ENCODE data around the gene TBC1D10A. TPM values are rescaled to one million over a fixed set of nuclear protein-coding genes. Genes with fewer than 3 reads are reported as not detected.

The TBC1D10A gene
- total RNA-seq, 3 donors from 2014 or later, result 29.7 to 41.4 (median 32.2) TPM

DNA sequence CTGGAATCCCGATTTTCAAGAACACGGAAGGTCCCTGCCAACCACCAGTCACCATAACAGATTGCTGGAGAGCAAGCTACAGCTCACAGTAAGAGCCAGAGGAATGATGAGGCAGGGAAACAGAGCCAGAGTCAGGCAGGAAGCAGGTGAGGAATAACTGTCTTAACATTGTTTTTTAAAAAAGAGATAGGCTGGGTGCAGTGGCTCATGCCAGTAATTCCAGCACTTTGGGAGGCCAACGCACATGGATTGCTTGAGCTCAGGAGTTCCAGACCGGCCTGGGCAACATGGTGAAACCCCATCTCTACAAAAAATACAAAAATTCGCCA, 24.0 kb downstream of the TBC1D10A start:
- intact Hi-C loops (cut with DNase I, micrococcal nuclease), result no loop called here
- no peak for DNase-seq
- no peak overlapping the region for H3K4me3 ChIP-seq
- no peak for ATAC-seq
- peaks cover 66% of the 10 kb centered on the region for H3K4me1 ChIP-seq (ENCODE audit: low read depth)
- H3K9me3 ChIP-seq, result no peaks in the 10 kb centered on the region
- TF ChIP-seq, protein P1, sequence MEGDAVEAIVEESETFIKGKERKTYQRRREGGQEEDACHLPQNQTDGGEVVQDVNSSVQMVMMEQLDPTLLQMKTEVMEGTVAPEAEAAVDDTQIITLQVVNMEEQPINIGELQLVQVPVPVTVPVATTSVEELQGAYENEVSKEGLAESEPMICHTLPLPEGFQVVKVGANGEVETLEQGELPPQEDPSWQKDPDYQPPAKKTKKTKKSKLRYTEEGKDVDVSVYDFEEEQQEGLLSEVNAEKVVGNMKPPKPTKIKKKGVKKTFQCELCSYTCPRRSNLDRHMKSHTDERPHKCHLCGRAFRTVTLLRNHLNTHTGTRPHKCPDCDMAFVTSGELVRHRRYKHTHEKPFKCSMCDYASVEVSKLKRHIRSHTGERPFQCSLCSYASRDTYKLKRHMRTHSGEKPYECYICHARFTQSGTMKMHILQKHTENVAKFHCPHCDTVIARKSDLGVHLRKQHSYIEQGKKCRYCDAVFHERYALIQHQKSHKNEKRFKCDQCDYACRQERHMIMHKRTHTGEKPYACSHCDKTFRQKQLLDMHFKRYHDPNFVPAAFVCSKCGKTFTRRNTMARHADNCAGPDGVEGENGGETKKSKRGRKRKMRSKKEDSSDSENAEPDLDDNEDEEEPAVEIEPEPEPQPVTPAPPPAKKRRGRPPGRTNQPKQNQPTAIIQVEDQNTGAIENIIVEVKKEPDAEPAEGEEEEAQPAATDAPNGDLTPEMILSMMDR (IDR thresholded peaks at IDR 0.05), result no peak
- no peaks in the 10 kb centered on the region for H3K36me3 ChIP-seq (ENCODE audit: low read depth)

DNA sequence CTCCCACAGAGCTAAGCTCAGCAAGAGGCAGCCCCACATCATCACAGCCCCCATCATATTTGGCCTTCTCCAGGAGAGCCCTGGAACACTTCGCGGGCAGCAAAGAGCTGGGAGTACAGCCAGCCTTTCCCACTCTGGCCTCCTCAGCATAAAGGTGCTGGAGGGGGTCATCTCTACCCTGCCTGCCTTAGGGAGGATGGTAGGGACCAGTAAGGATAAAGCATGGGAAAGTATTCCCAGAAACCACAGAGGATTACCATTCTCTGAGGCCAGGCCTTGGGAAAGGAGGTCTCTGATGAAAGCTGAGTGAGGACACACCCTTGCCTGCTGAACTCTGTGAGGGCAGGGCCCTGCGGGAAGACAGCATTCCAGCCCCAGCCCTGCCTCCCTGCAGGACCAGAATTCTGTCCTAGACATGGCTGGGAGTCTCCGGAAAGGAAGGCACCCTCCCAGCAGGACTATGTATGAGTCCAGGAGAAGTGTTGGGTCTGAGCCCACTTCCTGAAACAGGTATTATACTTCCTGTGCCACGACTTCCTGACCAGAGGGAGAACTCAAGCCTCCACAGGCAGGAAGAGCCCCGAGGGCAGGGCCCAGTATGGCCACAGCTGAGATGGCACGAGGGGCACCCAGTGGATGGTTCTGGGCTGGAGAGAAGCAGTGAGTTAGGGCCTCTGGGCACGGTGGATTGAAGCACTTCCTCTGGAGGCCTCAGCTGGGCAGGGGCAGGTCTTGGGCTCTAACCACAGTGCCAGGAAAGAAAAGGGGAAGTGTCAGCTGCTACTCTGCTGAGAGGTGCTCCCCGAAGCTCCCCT, 24.5 kb downstream of the TBC1D10A start:
- DNase-seq (peak; percentile 65 to 74 (median 73)), ATAC-seq (peak; percentile 56)
- intact Hi-C loops (cut with DNase I, micrococcal nuclease), result no loop called here
- TF ChIP-seq, protein P1 (IDR thresholded peaks at IDR 0.05), result no peak
- Histone ChIP-seq H3K9me3 (no peaks in the 10 kb centered on the region), H3K4me1 (ENCODE audit: low read depth) (peaks cover 65% of the 10 kb centered on the region), H3K36me3 (ENCODE audit: low read depth) (no peaks in the 10 kb centered on the region), H3K4me3 (no peak overlapping the region)

DNA sequence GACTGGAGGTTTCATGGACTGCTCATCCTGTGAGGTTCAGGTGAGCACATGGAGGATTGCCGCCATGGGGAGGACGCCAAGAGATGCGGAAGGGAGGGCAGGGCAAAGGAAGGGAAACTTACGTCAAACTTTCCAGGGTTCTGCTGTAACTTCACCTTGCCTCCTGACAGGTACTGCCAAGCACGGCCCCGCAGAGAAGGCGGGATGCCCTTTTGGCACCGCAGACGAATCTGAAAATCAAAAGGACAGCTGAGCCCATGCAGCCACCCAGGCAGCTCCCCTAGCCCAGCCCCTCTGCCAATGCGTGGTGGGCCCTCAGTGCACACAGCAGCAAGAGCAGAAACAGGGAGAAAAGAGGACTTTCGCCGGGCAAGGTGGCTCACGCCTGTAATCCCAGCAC, 27.4 kb downstream of the TBC1D10A start:
- no peaks in the 10 kb centered on the region for H3K36me3 ChIP-seq (ENCODE audit: low read depth)
- intact Hi-C loops (cut with DNase I, micrococcal nuclease), result no loop called here

DNA sequence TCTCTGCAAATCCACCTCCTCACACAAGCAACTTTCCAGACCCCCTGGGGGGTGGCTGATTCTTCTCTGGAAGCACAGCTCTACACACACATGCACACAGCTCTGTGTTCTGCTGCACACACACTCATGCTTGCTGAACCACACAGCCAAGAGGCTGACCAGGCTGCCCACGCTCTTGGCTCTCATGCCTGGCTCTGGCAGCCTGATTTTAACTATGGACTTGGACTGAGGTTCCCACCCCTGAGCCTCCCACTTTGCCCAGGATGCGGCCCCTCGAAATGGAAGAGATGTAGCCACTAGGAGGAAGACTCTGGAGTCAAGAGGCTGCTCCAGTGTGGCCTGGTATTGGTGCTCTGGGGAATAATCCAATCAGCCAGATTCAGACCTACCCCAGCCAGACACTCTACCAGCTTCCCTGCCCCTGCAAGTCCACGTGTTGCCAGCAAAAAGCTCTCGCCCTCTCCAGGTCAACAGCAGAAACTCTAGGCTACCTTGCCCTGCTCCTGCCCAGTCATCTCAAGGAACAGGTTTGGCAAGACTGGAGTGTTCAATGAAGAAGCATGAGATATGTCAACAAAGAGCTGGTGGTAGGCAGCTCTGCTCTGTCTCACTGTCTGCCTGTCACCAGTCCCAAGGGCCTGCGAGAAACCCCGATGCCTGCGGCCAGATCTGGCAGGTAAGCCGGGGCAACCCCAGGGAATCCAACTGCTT, 28.6 kb downstream of the TBC1D10A start:
- no peaks in the 10 kb centered on the region for H3K9me3 ChIP-seq
- H3K4me3 ChIP-seq, result no peak overlapping the region
- H3K4me1 ChIP-seq (ENCODE audit: low read depth), result peaks cover 27% of the 10 kb centered on the region
- intact Hi-C loops (cut with DNase I, micrococcal nuclease), result no loop called here
- TF ChIP-seq, protein P1 (IDR thresholded peaks at IDR 0.05), result no peak
- peaks cover 5% of the 10 kb centered on the region for H3K36me3 ChIP-seq (ENCODE audit: low read depth)
- ATAC-seq (peak; percentile 67), DNase-seq (peak in 2 of 3 donors; percentile 60 to 71)

More for the DNA sequence above, 27.4 kb downstream of the TBC1D10A start:
- no peak for DNase-seq
- Histone ChIP-seq H3K9me3 (no peaks in the 10 kb centered on the region), H3K4me1 (ENCODE audit: low read depth) (peaks cover 38% of the 10 kb centered on the region), H3K4me3 (no peak overlapping the region)
- ATAC-seq, result no peak
- TF ChIP-seq, protein P1 (IDR thresholded peaks at IDR 0.05), result no peak

DNA sequence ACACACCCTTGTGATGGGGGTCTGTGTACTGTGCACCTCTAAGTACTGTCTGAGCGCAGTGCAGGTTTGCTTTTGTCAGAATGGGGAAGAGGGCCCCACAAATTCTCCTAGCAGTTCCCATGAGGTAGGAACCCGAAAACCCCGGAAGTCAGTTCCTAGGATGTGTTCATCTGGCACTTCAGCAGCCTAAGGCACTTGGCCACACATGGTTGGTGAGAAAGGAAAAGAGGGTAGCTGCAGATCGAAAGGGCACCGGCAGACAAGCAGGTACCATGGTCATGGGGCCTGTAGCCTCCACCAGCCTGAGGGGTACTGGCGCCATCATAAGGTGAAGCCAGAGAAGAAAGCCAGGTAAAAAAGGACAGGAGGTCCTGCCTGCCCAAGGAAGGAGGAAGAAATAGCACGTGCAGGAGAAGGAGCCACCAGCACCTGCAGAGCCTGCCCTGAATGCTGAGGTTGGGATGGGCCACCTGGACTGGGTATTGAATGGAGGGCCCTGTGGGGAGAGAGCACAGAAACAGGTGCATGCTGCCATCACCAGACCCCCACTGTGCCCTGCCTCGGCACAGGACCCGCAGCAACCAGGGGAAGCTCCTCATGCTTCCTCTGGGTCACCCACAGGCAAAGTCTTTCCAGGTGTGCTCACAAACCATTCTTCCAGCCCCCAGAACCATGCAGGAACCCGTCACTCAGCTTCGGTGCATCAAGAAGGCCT, 29.3 kb downstream of the TBC1D10A start:
- Histone ChIP-seq H3K36me3 (ENCODE audit: low read depth) (peaks cover 5% of the 10 kb centered on the region), H3K4me1 (ENCODE audit: low read depth) (peaks cover 22% of the 10 kb centered on the region)

More for the DNA sequence above, 29.3 kb downstream of the TBC1D10A start:
- TF ChIP-seq, protein P1 (IDR thresholded peaks at IDR 0.05), result no peak
- Histone ChIP-seq H3K9me3 (no peaks in the 10 kb centered on the region), H3K4me3 (no peak overlapping the region)
- intact Hi-C loops (cut with DNase I, micrococcal nuclease), result no loop called here
- ATAC-seq (no peak), DNase-seq (no peak)
